Stimulated activated CD8-positive, alpha-beta memory T cell treated with anti-CD3 and anti-CD28 coated beads, Interleukin-7, amount 100 ng/mL, for 1 hour (primary cell): ENCODE results near the gene HSD11B2.

Source experiments
- DNase-seq, 2 donors: peaks; one replicate each; pipeline ENCODE4 v3.0.0-alpha.2; 2020; ENCODE audit warnings: low read depth in 2 of 2

Gene HSD11B2

DNA sequence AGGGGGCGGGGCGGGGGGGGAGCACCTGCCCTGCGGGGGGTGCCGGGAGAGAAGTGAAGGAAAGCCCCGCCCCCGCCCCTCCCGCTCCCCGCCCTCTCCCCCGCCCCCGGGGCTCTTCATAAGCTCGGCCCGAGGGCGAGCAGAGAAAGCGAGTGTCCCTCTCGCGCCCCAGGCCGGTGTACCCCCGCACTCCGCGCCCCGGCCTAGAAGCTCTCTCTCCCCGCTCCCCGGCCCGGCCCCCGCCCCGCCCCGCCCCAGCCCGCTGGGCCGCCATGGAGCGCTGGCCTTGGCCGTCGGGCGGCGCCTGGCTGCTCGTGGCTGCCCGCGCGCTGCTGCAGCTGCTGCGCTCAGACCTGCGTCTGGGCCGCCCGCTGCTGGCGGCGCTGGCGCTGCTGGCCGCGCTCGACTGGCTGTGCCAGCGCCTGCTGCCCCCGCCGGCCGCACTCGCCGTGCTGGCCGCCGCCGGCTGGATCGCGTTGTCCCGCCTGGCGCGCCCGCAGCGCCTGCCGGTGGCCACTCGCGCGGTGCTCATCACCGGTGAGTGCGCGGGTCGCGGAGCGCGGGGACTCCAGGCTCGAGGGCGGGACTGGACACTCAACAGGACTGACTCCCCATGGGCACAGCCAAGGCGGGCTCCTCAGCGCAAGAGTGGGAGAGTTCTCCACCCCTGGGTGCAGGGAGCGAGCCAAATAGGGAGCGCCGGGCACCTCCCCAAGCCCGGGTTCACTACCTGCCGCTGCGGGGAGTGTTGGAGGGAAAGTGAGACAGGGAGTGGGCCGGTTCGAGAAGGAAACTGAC lies at the start of gene HSD11B2:
HSD11B2 (plus strand) TSS at position 145 of the 798 bp plus-strand sequence; CDS start at position 273, 128 bp downstream.
- no peak for DNase-seq

DNA sequence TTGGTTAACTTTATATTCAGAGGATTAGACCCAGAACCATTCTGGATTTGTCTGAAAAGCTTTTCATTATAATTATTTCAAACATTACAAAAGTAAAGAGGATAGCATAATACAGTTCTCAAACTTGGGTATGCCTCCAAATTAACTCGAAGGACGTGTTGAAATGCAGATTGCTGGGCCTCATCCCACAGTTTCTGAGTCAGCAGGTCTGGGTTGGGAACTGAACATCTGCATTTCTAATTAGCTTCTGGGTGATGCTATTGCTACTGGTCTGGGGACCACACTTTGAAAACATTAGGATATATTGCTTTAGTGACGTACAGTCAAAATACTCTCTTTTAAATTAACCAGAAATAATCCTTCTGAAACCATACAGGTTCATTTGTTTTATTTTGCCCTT lies 47.6 kb upstream of the HSD11B2 start:
- DNase-seq: no peak

DNA sequence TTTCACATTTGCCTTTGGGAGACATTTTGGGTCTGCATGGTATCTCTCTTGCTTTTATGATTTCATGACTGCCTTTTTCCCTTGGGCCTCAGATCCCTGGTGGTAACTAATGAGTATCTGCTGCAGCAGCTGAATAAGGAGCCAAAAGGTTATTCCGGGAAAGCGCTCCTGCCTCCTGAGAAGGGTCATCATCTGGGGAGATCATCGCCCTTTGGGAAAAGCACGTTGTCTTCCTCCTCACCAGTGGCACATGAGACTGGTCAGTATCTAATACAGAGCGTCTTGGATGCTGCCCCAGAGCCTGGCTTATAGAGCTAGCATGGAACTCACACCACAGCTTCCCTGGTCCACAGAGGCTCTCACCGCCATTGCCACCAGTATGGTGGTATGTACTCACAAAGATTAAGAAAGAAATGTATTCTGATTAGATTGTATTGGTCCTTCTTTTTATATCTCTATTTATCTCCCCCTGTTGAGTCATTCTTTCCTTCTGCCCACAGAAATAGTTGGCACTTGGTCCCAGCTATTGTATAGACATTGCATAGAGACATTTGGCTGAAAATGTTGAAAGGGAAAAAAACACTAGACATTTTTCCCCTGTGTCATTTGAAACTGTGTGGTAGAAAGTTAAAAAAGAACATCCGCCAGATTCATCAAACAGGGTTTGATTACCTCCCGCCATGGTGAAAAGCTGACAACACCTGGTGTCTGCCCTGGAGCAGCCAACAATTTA lies 46.0 kb upstream of the HSD11B2 start:
- no peak for DNase-seq

DNA sequence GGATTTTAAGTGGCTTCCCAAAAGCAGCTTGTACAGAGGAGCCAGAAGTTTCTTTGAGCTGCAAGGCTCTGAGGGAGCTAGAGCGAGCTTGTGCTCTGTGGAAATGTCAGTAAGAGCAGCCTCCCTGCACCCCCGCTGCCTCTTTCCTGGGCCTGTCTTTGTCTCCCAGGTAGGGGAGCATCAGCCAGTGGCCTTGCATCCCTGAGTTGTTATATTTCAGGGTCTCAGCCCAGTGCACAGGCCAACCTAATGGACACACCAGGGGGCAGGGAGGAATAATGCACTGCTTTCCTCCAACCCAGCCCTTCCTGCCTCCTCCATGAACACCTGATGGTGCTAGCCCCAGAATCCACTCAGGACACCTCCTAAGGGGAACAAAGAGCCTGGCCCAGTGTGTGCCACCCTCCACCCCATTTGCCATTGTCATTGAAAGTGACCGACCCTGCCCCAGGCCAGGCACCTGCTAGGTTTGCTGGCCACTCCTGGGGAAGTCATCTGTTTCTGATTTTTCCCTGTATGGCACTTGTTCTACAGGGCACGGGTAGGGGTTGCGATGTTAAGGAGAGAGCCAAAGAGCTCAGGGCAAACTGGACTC lies 44.0 kb upstream of the HSD11B2 start:
- DNase-seq: no peak

DNA sequence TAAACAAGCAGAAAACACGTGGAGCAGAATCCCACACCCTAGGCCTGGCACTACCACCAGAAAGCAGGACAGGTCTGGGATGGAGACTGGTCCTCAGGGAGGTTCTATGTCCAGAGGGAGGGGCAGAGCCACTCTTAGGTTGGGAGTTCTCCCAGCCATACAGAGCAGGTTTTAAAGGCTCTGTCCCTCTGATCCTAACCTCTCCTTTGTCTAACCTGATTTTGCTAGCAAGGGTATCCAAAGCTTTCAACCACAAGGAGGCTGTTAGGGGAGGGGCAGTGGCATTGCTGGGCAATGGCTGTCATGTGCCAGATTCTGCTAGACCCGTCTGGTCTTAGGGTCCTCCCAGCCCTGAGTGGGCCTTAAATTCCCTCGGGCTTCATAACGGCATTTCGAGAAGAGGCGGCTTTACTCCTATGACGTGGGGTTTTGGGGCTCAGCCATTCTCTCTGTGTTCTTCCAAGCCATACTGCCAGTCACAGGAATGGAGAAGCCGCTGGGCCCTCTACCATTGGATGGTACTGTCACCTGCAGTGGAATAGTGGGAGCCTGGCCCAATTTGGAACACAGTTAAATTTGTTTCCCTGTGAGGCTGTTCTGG lies 43.3 kb upstream of the HSD11B2 start:
- DNase-seq: no peak

DNA sequence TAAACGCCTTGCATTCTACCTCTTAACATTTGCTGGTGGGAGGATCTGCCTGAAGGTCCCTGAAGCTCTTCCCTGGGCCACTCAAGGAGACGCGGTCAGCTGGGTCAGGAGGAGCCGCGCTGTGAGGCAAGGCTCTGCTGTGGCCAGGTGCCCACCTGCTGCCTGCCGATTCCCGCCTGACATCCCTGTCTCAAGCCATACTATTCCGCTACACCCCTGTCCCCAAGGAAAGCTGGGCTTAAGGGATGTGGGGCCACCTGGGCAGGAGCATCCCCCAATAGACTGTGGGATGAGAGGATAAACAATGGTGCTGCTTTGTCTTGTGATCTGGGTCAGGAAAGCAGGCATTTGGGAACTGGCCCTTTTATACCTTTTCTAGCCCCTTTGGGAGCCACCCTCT lies 42.7 kb upstream of the HSD11B2 start:
- no peak for DNase-seq

DNA sequence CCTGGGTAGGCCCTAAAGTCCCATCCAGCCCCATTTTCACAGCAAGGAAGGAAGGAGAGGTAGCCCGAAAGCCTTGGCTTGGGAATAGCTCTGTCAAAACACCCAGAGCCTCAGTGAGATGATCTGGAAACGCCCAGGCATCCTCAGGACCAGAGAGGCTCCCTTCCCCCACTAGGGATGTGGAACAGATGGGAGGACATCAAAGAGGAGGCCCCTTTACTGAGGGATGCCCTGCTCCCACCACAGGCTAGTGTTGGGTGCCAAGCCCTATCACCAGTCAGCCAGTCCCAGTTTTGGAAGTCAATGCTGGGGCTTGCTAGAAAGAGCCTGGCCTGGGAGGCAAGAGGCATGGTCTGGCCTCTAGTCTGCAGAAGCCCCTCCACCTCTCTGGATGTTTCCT lies 42.3 kb upstream of the HSD11B2 start:
- DNase-seq: no peak

DNA sequence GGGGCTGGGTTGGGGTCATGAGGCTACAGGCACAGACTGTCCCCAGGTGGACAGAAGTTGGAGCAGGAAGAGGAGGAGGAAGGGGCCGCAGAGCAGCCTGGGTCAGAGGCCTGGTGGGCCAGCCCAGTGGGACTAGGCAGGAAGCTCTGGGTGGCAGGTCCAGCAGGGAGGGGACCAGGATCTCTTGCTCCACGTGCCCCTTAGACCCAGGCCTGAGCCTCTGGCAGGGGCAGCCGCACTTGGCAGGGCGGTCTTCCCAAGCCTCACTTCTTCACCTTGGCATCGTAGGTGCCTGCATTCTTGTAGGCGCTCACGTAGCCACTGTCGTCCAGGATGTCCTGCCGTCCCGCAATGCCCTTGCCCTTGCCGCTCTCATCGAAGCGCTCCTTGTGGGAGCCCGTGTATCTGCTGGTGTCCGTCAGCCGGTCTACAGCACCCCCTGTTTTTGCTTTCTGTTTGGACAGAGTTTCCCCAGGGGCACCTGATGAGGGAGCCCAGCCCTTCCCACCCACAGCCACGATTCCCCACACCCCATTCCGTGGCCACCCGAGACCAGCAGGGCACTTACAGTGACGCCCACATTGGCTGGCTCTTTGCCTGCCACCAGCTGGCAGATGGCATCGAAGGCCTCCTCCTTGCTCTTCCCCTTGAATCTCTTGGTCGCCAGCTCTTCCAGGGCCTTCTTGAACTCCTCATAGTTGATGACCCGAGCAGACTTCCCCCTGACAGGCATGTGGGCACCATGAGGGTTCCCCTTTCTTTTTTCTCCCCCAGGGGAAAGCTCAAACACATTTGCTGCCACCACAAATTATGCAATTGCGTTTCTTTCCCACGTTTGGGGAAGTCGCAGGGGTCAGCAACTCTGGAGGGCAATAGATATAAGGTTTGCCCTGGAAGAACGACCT lies 40.8 kb upstream of the HSD11B2 start:
- no peak for DNase-seq

DNA sequence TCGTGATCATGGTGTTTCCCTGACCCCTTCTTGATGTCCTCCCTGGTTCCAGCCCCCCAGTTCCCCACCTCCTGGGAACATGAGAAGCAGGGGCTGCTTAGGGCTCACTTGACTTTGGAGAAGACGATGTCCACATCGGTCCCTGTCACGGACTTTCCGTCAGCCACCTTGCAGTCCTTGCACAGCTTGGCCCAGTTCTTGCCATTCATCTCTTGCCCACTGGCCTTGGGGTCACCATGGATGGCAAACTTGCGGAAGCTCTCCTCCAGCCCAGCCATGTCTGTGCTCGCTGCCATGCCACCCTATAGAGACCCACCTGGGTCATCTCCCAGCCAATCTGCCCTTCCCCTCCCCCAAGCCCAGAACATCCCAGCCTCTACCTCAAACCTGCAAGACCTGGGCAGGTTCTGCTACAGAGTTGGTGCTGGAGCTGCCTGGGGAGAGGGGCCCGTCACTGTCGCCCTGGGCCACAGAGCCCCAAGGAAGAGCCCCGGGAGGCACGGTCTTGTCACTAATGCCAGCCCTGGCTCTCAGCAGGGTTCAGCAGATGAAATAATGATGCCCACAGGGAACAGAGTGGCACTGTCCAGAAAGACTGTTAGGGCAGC lies 40.0 kb upstream of the HSD11B2 start:
- DNase-seq: no peak

DNA sequence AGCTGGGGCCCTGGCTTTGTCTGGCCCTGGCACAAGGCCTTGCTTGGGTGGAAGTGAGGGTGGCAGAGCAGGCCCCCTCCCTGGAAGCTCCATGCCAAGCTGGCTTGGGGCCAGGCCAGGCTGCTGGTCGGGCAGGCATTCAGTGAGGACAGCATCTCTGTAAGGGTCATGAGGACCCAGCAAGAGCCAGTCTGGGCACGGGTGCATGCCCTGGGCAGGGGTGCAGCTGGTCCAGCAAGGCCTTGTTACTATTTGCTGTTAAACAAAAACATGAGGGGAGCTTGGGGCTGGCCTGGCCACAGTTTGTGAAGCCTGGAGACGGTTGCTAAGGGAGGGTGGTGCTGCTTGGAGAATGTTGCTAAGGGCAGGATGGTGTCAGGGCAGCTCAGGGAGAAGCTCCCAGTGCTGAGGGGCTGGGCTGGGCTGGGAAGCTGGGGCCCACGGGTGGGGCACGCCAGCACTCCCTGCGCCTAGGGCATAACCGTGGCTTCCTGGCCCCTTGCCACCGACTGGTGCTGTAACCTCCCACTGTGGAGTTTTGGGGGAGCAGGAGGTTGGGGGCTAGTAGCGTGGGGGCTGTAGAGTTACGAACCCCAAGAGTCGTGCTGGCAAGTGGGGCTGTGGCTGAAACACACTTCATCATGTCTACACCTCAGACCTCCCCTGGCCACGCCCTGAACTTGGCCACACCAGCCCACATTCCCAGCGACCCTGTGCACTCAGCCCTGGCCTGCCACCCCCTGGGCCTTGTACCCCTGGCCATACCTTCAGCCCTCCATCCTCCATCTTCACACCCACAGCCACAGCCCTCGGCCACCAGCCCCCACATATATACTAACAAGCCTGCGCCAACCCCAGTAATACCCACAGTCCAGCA lies 39.3 kb upstream of the HSD11B2 start:
- DNase-seq: no peak

DNA sequence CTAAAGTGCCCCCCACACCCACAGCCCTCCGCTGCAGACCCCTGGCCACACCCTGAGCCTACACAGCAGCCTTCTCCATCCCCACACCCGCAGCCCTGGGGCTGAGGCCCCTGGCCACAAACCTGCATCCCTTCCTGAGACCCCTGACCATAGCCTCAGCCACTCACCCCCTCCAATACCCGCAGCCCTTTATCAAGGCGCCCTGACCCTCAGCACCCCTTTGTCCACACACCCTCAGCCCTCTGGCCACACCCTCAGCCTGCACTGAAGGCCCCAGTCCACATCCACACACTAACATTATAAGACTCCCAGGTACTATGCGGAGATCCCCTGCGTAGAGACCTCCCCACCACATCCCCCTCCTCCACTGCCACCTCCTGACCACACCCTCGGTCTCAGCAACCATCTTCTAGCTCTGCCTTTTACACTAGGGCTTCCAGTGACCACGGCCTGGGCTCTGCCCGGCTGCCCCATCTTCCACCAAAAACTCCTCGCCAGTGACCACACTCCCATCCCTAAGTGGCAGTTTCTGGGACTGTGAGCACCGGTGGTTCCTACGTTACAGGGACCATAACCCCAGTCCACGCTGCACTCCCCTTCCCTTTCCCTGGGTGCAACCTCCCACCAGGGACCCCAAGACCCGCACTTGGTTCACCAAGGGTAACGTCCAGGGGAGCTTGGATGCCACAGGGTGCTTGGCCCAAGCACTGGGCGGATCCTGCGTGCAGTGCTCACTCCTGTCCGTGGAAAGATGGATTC lies 38.4 kb upstream of the HSD11B2 start:
- DNase-seq: no peak

DNA sequence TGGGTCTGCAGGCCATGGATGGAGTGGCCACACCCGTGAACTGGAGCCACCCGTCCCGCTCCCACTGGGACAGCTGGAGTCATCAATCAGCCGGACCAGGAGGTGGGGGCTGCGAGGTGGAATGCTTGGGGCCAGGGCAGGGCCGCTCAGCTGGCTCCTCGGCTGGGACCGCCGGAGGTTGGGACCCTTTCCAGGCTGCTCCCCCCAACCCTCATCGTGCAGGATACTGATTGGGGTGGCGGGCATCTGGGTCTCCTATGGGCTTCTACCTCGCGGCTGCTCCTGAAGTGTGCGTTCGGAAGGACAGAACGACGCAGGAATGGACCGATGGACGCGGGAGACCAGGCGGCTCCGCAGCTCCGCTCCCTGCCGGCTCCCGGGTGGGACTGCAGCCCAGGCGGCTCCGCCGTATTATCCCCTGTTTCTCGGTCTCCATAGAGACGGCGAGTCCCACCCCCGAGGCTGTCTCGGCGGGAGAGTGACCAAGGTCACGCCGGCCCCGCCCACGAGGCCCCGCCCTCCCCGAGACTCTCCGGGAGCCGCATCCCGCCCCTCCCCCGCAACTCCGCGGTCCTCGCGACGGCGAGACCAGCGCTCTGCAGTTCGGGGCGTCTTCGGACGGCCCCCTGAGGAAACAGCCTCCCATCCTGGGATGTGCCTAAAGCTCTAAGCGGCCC lies 37.7 kb upstream of the HSD11B2 start, which contains the start of gene TPPP3:
TPPP3 (minus strand) TSS at position 388 of the 677 bp plus-strand sequence. CDS start 2,387 bp downstream, outside the sequence.
- DNase-seq: no peak

DNA sequence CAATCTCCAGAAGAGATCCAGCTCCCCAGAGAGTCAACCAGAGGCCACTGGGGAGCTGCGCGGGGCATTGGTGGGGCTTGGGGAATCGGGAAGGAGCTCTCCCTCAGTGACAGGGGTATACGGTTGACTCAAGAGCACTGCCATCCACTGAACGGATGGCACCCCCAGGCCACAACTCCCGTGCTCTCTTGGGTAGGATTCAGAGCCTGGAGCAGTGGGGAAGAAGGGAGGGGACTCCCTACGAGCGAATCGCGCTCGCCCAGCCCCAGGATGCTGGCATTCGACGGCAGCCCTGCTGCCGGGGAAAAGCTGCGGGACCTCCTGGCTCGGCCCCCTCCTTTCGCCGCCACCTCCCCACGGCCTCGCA lies 37.1 kb upstream of the HSD11B2 start:
- DNase-seq: no peak

DNA sequence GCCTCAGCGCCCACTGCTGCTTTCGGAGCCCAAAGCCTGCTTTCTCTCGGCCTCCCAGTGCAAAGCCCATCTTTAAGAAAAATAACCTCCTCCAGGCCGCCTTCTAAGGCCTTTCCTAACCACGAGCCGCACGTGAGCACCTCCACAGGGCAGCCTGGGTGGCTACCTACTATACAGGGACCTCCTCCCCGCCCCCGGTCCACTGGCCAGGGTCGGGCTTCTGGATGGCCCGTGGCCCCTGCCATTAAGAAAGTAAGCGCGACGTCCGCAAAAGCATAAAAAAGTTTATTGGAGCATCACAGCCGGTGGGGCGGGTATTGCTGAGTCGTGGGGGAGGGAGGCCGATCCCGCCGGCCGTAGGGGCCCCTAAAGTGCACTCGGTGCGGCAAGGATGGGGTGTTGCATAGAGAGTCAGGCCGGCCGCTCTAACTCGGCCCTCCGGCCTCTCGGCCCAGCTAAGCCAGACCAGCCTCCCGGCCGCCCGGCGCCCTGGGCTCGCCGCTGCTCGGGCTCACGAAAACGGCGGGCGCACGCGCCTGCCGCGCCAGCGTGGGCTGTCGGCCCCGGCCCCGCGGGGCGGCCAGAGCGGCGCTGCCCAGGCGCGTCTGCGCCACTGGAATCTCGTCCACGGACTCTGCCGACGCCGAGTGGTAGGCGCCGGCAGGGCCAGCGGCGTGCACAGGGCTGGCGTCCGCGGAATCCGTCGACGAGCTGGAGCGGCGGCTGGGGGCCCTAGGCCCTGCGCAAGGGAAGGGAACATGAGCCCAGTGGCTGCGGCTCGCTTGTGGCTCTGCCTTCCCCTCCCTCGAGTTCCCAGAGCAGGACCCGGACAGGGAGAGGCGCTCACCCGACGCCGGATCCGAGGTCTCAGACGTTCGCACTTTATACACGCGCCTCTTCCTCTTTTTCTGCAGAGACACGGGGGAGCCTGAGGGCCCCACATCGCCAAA lies 36.5 kb upstream of the HSD11B2 start:
- no peak for DNase-seq

DNA sequence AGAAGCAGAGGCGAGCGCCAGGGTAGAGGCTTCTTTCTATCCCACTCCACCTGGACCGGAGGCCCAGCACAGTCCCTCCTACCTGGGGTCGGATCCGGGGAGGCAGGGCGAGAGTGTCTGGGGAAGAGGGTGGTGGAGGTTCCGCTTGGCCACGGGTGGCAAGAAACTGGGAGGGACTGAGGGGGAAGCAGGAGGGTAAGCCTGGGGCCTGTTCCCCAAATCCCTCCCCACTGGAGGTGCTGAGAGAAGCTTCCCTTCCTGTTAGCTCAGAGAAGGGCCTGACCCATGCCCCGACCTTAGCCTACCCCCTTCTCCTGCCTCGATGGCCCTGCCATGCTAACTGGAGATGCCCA lies 35.8 kb upstream of the HSD11B2 start:
- no peak for DNase-seq

DNA sequence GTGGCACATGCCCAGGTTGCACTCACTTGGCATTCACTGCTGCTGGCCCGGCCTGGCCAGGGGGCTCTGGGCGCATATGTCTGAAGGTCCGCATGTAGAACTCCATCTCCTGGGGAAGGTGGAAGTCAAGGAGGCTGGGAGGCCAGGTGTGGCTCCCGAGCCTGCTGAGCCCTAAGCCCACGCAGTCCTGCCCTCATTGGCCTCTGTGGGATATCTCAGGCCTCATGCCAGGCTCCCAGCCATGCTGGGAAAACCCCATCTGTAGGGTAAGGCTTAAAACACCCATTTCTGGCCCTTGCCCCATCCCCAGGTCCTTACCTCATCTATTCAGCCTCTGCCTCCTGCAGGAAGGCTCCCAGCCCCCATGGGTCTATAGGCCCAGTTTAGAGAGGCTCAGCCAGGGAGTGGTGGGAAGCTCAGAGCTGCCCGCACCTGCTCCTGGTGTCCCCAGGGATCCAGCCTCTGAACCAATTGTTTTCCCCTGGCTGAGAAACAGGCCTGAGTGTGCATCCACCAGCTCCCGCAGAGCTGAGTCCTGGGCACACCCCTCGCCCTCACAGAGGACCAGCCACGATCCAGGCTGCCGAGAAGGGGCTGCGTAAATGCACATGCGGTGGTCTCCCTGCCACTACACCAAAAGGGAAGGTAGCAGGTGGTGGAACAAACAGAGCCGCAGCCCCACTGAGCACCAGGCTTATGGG lies 35.3 kb upstream of the HSD11B2 start:
- no peak for DNase-seq
